Measurements from ENCODE around the gene SLC17A1. TPM values are rescaled to one million over a fixed set of nuclear protein-coding genes. Genes with fewer than 3 reads are reported as not detected.
A peak's percentile ranks its signal among the peaks of the same experiment; 100 is the strongest.
"Not testable (repeated sequence)": the region's sequence is repeated elsewhere in the genome, so short reads cannot be mapped to it uniquely, and the experiment has no call there.

SLC17A1 gene
- total RNA-seq, 3 donors from 2014 or later = not detected

GRCh38 chr6:25749837-25750236 is 82.0 kb downstream of the SLC17A1 start:
- ATAC-seq (peak; percentile 3), DNase-seq (no peak)
- no peak overlapping the region for H3K4me3 ChIP-seq
- H3K9me3 ChIP-seq = no peaks in the 10 kb centered on the region
- TF ChIP-seq CTCF (IDR thresholded peaks at IDR 0.05) = no peak
- peaks cover 25% of the 10 kb centered on the region for H3K4me1 ChIP-seq (ENCODE audit: low read depth)
- H3K36me3 ChIP-seq (ENCODE audit: low read depth) = no peaks in the 10 kb centered on the region
- intact Hi-C loops (cut with DNase I, micrococcal nuclease) = no loop called here

DNA sequence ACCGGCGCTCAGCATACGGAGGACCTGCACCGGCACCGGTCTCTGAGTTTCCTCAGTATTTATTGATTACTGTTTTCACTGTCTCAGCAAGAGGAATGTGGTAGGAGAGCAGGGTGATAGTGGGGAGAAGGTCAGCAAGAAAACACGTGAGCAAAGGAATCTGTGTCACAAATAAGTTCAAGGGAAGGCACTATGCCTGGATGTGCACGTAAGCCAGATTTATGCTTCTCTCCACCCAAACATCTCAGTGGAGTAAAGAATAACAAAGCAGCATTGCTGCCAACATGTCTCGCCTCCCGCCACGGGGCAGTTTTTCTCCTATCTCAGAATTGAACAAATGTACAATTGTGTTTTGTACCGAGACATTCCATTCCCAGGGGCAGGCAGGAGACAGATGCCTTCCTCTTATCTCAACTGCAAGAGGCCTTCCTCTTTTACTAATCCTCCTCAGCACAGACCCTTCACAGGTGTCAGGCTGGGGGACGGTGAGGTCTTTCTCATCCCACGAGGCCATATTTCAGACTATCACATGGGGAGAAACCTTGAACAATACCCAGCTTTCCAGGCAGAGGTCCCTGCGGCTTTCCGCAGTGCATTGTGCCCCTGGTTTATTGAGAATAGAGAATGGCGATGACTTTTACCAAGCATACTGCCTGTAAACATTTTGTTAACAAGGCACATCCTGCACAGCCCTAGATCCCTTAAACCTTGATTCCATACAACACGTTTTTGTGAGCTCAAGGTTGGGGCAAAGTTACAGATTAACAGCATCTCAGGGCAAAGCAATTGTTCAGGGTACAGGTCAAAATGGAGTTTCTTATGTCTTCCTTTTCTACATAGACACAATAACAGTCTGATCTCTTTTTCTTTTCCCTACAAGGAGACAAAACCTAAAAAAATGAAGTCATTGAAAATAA is 83.0 kb downstream of the SLC17A1 start:
- intact Hi-C loops (cut with DNase I, micrococcal nuclease); ATAC-seq; H3K9me3 ChIP-seq; H3K4me3 ChIP-seq; H3K36me3 ChIP-seq (ENCODE audit: low read depth); DNase-seq: not testable (repeated sequence)
- peaks cover 21% of the 10 kb centered on the region for H3K4me1 ChIP-seq (ENCODE audit: low read depth)

DNA sequence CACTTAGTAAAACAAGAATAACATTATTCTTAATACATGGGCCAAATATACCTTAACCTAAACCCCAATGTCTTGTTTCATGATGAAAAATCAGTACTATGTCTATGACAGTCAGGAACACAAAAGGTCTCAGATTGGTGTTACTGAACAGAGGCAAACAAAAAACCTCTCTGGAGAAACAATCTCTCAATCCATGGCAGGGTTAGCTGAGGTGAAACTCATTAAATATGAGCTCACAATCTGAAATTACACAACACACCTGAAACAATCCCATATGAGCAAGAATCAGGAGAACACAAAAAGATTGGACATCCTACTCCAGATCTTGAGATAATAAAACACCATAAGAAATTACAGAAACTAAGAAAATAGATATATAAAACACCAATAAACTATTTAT is 83.8 kb downstream of the SLC17A1 start:
- no peak for ATAC-seq
- peaks cover 18% of the 10 kb centered on the region for H3K4me1 ChIP-seq (ENCODE audit: low read depth)
- intact Hi-C loops (cut with DNase I, micrococcal nuclease) = no loop called here
- no peaks in the 10 kb centered on the region for H3K9me3 ChIP-seq
- H3K36me3 ChIP-seq (ENCODE audit: low read depth) = no peaks in the 10 kb centered on the region
- no peak for TF ChIP-seq CTCF (IDR thresholded peaks at IDR 0.05)
- H3K4me3 ChIP-seq = no peak overlapping the region
- DNase-seq = no peak

DNA sequence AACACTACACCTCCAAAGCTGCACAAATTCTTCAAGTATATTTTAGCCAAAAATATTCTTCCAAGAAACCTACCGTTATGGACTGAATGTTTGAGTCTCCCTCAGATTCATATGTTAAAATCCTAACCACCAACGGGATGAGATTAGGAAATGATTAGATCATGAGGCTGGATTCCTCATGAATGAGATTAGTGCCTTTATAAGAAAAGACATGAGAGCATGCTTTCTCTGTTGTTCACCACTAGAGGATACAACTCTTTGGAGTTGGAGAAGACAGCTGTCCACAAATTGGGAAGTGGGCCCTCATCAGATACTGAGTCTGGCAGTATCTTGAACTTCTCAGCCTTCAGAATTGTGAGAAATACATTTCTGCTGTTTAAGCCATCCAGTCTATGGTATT is 84.4 kb downstream of the SLC17A1 start:
- TF ChIP-seq CTCF (IDR thresholded peaks at IDR 0.05) = no peak
- ATAC-seq (no peak), DNase-seq (no peak)
- Histone ChIP-seq H3K4me3 (no peak overlapping the region), H3K9me3 (no peaks in the 10 kb centered on the region), H3K4me1 (ENCODE audit: low read depth) (peaks cover 16% of the 10 kb centered on the region), H3K36me3 (ENCODE audit: low read depth) (no peaks in the 10 kb centered on the region)
- intact Hi-C loops (cut with DNase I, micrococcal nuclease) = no loop called here

- no peak for TF ChIP-seq CTCF (IDR thresholded peaks at IDR 0.05)
- peak in 1 of 3 donors; percentile 73 for DNase-seq
- no peaks in the 10 kb centered on the region for H3K36me3 ChIP-seq (ENCODE audit: low read depth)
- peak; percentile 74 for ATAC-seq
- H3K9me3 ChIP-seq = no peaks in the 10 kb centered on the region
- H3K4me3 ChIP-seq = no peak overlapping the region
- H3K4me1 ChIP-seq (ENCODE audit: low read depth) = peaks cover 11% of the 10 kb centered on the region
- intact Hi-C loops (cut with DNase I, micrococcal nuclease) = no loop called here
Measured at GRCh38 chr6:25746968-25747367, 84.9 kb downstream of the SLC17A1 start.

DNA sequence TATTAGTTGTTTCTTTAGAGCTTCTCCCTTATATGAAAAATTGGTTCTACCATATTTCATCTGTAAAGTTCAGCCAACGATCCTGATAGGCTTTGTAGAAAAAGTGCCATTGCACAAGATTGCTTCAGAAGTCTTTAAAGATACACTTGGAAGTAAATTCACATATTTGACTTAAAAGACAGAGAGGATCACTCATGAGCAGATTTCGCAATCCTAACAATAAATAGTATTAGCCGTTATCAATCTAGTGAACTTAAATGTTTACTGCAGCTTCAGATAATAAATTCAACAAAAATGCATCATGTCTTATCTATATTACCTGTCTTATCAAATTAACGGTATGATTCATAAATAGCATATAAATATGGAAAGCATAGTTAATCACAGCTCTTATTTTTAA is 86.0 kb downstream of the SLC17A1 start:
- ATAC-seq (no peak), DNase-seq (no peak)
- no peak overlapping the region for H3K4me3 ChIP-seq
- no peak for TF ChIP-seq CTCF (IDR thresholded peaks at IDR 0.05)
- no peaks in the 10 kb centered on the region for H3K9me3 ChIP-seq
- H3K36me3 ChIP-seq (ENCODE audit: low read depth) = no peaks in the 10 kb centered on the region
- intact Hi-C loops (cut with DNase I, micrococcal nuclease) = no loop called here
- H3K4me1 ChIP-seq (ENCODE audit: low read depth) = peaks cover 9% of the 10 kb centered on the region
